Endothelial cell of umbilical vein (primary cell): ENCODE results near the gene SIGLEC8.

ENCODE experiments used
- CTCF ChIP-seq, 2 donors: IDR thresholded peaks; 1 replicate in 1 of 2; 2 replicates in 1 of 2; pipeline ENCODE4 v1.5.1; 2011; ENCODE audit warnings: low read length in 2 of 2, mild to moderate bottlenecking in 2 of 2, moderate library complexity in 2 of 2, control low read depth in 1 of 2, inconsistent platforms in 1 of 2, low read depth in 1 of 2; ENCODE audit not compliant: insufficient read depth in 1 of 2; ENCODE audit errors: extremely low read depth in 1 of 2
- POLR2A ChIP-seq: IDR thresholded peaks from 2 replicates; pipeline ENCODE4 v1.6.1; 2012; ENCODE audit warnings: low read depth, mild to moderate bottlenecking, control low read depth, low read length
- POLR2AphosphoS5 ChIP-seq: IDR thresholded peaks from 2 replicates; pipeline ENCODE4 v1.6.1; 2012; ENCODE audit warnings: low read depth, mild to moderate bottlenecking, control low read depth, low read length, moderate library complexity; ENCODE audit not compliant: insufficient read depth

GRCh38 chr19:51501594-51502263, 43.5 kb upstream of the SIGLEC8 start, which contains the start of gene SIGLEC12:
- TF ChIP-seq POLR2AphosphoS5 (no peak), CTCF (IDR thresholded peaks at IDR 0.05; ENCODE audit: extremely low read depth in 1 of 2, insufficient read depth in 1 of 2, low read depth in 1 of 2, low read length in 2 of 2) (no peak), POLR2A (no peak)
